ENCODE data around the gene NT5DC4. TPM values are rescaled to one million over a fixed set of nuclear protein-coding genes. Genes with fewer than 3 reads are reported as not detected.

NT5DC4 gene
- not detected in 2 replicates for total RNA-seq (2014; rRNA removed; shearing (Covaris generic))

GRCh38 chr2:112720785-112721184 lies at the start of gene NT5DC4:
Gene NT5DC4, plus strand, starts transcription at chr2:112721020. Its CDS starts 60 bp downstream, at chr2:112721080.
- DNase-seq (ENCODE audit: low spot score): no peak
- in situ Hi-C loops (cut with HindIII; ENCODE audit: low sequenced_read_pairs): no loop called here

- in situ Hi-C loops (cut with HindIII; ENCODE audit: low sequenced_read_pairs): no loop called here
Observed at GRCh38 chr2:112671801-112672200, 49.0 kb upstream of the NT5DC4 start.

GRCh38 chr2:112673008-112673407 lies 47.8 kb upstream of the NT5DC4 start:
- no peak for DNase-seq (ENCODE audit: low spot score)
- in situ Hi-C loops (cut with HindIII; ENCODE audit: low sequenced_read_pairs): no loop called here

More at GRCh38 chr2:112671801-112672200, 49.0 kb upstream of the NT5DC4 start:
- no peak for DNase-seq (ENCODE audit: low spot score)

- DNase-seq (ENCODE audit: low spot score): no peak
- in situ Hi-C loops (cut with HindIII; ENCODE audit: low sequenced_read_pairs): no loop called here
Observed at GRCh38 chr2:112674229-112674628, 46.6 kb upstream of the NT5DC4 start.

GRCh38 chr2:112679484-112679883 lies 41.3 kb upstream of the NT5DC4 start:
- peak; percentile 38 for DNase-seq (ENCODE audit: low spot score)

GRCh38 chr2:112680666-112681101 lies 40.1 kb upstream of the NT5DC4 start:
- DNase-seq (ENCODE audit: low spot score): no peak
- in situ Hi-C loops (cut with HindIII; ENCODE audit: low sequenced_read_pairs): no loop called here

More at GRCh38 chr2:112679484-112679883, 41.3 kb upstream of the NT5DC4 start:
- in situ Hi-C loops (cut with HindIII; ENCODE audit: low sequenced_read_pairs): no loop called here

- in situ Hi-C loops (cut with HindIII; ENCODE audit: low sequenced_read_pairs): no loop called here
- DNase-seq (ENCODE audit: low spot score): no peak
Observed at GRCh38 chr2:112682101-112682500, 38.7 kb upstream of the NT5DC4 start.

GRCh38 chr2:112683550-112684414 lies 37.0 kb upstream of the NT5DC4 start:
- in situ Hi-C loops (cut with HindIII; ENCODE audit: low sequenced_read_pairs): no loop called here

GRCh38 chr2:112684415-112684775 lies 36.4 kb upstream of the NT5DC4 start:
- in situ Hi-C loops (cut with HindIII; ENCODE audit: low sequenced_read_pairs): no loop called here

More at GRCh38 chr2:112683550-112684414, 37.0 kb upstream of the NT5DC4 start:
- no peak for DNase-seq (ENCODE audit: low spot score)

GRCh38 chr2:112685271-112685884 lies 35.4 kb upstream of the NT5DC4 start:
- in situ Hi-C loops (cut with HindIII; ENCODE audit: low sequenced_read_pairs): no loop called here
- no peak for DNase-seq (ENCODE audit: low spot score)

More at GRCh38 chr2:112684415-112684775, 36.4 kb upstream of the NT5DC4 start:
- DNase-seq (ENCODE audit: low spot score): no peak

- in situ Hi-C loops (cut with HindIII; ENCODE audit: low sequenced_read_pairs): no loop called here
Observed at GRCh38 chr2:112686348-112687217, 34.2 kb upstream of the NT5DC4 start.

GRCh38 chr2:112687522-112687921 lies 33.3 kb upstream of the NT5DC4 start:
- in situ Hi-C loops (cut with HindIII; ENCODE audit: low sequenced_read_pairs): no loop called here
- DNase-seq (ENCODE audit: low spot score): no peak

More at GRCh38 chr2:112686348-112687217, 34.2 kb upstream of the NT5DC4 start:
- DNase-seq (ENCODE audit: low spot score): no peak

- in situ Hi-C loops (cut with HindIII; ENCODE audit: low sequenced_read_pairs): no loop called here
- no peak for DNase-seq (ENCODE audit: low spot score)
Observed at GRCh38 chr2:112688086-112688880, 32.5 kb upstream of the NT5DC4 start.

- in situ Hi-C loops (cut with HindIII; ENCODE audit: low sequenced_read_pairs): no loop called here
- peak; percentile 35 for DNase-seq (ENCODE audit: low spot score)
Observed at GRCh38 chr2:112690853-112691401, 29.9 kb upstream of the NT5DC4 start.

GRCh38 chr2:112691881-112692281 lies 28.9 kb upstream of the NT5DC4 start:
- DNase-seq (ENCODE audit: low spot score): no peak
- in situ Hi-C loops (cut with HindIII; ENCODE audit: low sequenced_read_pairs): no loop called here

GRCh38 chr2:112692495-112692911 lies 28.3 kb upstream of the NT5DC4 start:
- in situ Hi-C loops (cut with HindIII; ENCODE audit: low sequenced_read_pairs): no loop called here
- DNase-seq (ENCODE audit: low spot score): no peak

GRCh38 chr2:112692918-112693317 lies 27.9 kb upstream of the NT5DC4 start:
- no peak for DNase-seq (ENCODE audit: low spot score)
- in situ Hi-C loops (cut with HindIII; ENCODE audit: low sequenced_read_pairs): no loop called here

- DNase-seq (ENCODE audit: low spot score): no peak
- in situ Hi-C loops (cut with HindIII; ENCODE audit: low sequenced_read_pairs): no loop called here
Observed at GRCh38 chr2:112693596-112693995, 27.2 kb upstream of the NT5DC4 start.

Measured in G401 (cell line).